Prostate gland (tissue), 2 donors: Measurements from ENCODE around the gene C16orf96. TPM values are rescaled to one million over a fixed set of nuclear protein-coding genes. Genes with fewer than 3 reads are reported as not detected.

Experiments
- DNase-seq: peaks from one replicate; pipeline ENCODE4 v3.0.0-alpha.2; 2019; ENCODE audit warnings: low spot score
- H3K27ac ChIP-seq, 2 donors: fragments of 200-600 bp; sonication (generic); 2 replicates each; pipeline ENCODE4 v1.5.1; 2017 to 2019
- H3K27me3 ChIP-seq: fragments of 200-600 bp; sonication (generic); replicated peaks from 2 replicates; pipeline ENCODE4 v1.5.1; 2019; ENCODE audit not compliant: insufficient read depth
- H3K36me3 ChIP-seq, 2 donors: fragments of 200-600 bp; sonication (generic); 1 replicate in 1 of 2; 2 replicates in 1 of 2; pipeline versions ENCODE4 v1.5.1 to v1.8.1; 2017 to 2019
- H3K4me1 ChIP-seq: fragments of 200-600 bp; sonication (generic); replicated peaks from 2 replicates; pipeline ENCODE4 v1.5.1; 2019
- H3K4me3 ChIP-seq, 2 donors: fragments of 200-600 bp; sonication (generic); 2 replicates each; pipeline ENCODE4 v1.5.1; 2017 to 2019
- H3K9me3 ChIP-seq: fragments of 200-600 bp; sonication (generic); 2 replicates; pipeline ENCODE4 v1.5.1; 2017
- POLR2A ChIP-seq: fragments of 450-650 bp; IDR thresholded peaks from one replicate; pipeline ENCODE4 v1.6.1; 2016; ENCODE audit warnings: antibody characterized with exemption, mild to moderate bottlenecking
- POLR2AphosphoS5 ChIP-seq: sonication (generic); formaldehyde crosslinking; IDR thresholded peaks from one replicate; pipeline ENCODE4 v1.6.1; 2017; ENCODE audit warnings: antibody characterized with exemption
- WGBS: methylation state at CpG from one replicate; pipeline ENCODE4 v1.1.5; 2018; 5-methylcytosine and 5-hydroxymethylcytosine counted together
- intact Hi-C: fragments of 100-400 bp; cut with DNase I; formaldehyde crosslinking; loops from one replicate; pipeline ENCODE4 v1.14.2; 2022
- total RNA-seq, 2 donors: library from RNA; depleted of rRNA; stranded (reverse); fragments of >200 nt; gene quantifications; one replicate each; pipeline ENCODE4 v1.1.0, GENCODE V29; 2016
- TF ChIP-seq, protein P1 (sequence below), 4 experiments: fragments of 200-600 bp in 2 of 4; fragments of 450-650 bp in 2 of 4; sonication (generic) in 2 of 4; IDR thresholded peaks; 1 replicate in 3 of 4; 2 replicates in 1 of 4; pipeline ENCODE4 v1.5.1; 2016 to 2019; ENCODE audit warnings: antibody characterized with exemption in 4 of 4, mild to moderate bottlenecking in 2 of 4, moderate library complexity in 2 of 4

C16orf96 gene
- total RNA-seq, 2 donors from 2014 or later = 0.27 to 3.8 TPM

DNA sequence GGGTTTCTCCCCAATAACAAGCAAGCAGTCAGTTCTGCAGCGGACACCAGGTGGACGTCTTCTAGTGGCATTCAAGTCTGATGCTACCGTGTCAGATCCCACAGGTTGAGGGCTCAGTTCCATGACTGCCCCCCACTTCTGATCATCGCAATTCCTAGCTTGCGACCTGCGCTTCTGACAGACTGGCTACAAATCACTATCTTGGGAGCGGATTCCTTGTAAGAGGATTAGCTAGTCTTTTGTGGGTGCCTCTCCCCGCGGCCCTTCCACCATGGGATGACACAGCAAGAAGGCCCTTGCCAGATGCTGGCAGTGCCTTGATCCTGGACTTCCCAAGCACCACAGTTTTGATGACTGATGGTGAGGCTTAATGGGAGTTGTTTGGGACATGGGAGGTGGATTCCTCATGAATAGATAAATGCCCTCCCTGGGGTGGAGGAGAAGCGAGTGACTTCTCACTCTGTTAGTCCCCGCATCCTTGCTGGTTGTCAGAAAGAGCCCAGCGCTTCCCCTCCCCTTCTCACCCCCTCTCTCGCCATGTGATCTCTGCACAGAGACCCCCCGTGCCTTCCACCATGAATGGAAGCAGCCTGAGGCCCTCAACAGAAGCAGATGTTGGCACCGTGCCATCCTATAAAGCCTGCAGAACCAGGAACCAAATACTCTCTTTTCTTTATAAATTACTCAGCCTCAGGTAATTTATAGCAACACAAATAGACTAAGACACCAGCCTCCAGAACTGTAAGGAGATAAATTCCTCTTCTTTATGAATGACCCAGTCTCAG, 36.7 kb upstream of the C16orf96 start:
- Histone ChIP-seq H3K27ac (no peak overlapping the region), H3K4me1 (no peaks in the 10 kb centered on the region), H3K9me3 (no peaks in the 10 kb centered on the region), H3K36me3 (no peaks in the 10 kb centered on the region), H3K4me3 (no peak overlapping the region), H3K27me3 (no peaks in the 10 kb centered on the region)
- intact Hi-C loops = no loop called here
- TF ChIP-seq POLR2AphosphoS5 = no peak
- TF ChIP-seq POLR2A = no peak
- TF ChIP-seq, protein P1, sequence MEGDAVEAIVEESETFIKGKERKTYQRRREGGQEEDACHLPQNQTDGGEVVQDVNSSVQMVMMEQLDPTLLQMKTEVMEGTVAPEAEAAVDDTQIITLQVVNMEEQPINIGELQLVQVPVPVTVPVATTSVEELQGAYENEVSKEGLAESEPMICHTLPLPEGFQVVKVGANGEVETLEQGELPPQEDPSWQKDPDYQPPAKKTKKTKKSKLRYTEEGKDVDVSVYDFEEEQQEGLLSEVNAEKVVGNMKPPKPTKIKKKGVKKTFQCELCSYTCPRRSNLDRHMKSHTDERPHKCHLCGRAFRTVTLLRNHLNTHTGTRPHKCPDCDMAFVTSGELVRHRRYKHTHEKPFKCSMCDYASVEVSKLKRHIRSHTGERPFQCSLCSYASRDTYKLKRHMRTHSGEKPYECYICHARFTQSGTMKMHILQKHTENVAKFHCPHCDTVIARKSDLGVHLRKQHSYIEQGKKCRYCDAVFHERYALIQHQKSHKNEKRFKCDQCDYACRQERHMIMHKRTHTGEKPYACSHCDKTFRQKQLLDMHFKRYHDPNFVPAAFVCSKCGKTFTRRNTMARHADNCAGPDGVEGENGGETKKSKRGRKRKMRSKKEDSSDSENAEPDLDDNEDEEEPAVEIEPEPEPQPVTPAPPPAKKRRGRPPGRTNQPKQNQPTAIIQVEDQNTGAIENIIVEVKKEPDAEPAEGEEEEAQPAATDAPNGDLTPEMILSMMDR (IDR thresholded peaks at IDR 0.05) = no peak
- WGBS = 72% methylated on average over 15 of the region's 15 CpGs
- DNase-seq = no peak

DNA sequence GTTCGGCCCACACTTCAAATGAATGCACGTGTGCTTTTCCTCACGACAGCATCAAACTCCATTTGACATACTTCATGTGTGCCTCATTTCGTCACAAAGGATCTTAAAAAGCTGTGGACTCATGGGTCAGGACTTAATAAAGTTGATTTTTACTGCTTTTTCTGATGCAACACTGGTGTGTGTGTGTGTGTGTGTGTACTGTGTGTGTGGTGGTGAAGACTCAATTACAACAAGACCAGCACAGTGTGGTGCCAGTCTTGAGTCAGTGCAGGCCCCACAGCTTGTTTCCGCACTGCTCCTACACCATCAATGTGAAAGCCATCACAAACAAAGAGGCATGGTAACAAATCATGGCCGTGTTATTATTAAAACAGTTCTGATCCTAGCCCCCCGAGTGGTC, 35.2 kb upstream of the C16orf96 start:
- no peak for DNase-seq
- Histone ChIP-seq H3K27me3 (no peaks in the 10 kb centered on the region), H3K9me3 (no peaks in the 10 kb centered on the region), H3K27ac (no peak overlapping the region), H3K36me3 (no peaks in the 10 kb centered on the region), H3K4me3 (no peak overlapping the region), H3K4me1 (no peaks in the 10 kb centered on the region)
- TF ChIP-seq, protein P1 (IDR thresholded peaks at IDR 0.05) = no peak
- no peak for TF ChIP-seq POLR2AphosphoS5
- TF ChIP-seq POLR2A = no peak
- WGBS = 78% methylated on average over 7 of the region's 7 CpGs
- intact Hi-C loops = no loop called here

DNA sequence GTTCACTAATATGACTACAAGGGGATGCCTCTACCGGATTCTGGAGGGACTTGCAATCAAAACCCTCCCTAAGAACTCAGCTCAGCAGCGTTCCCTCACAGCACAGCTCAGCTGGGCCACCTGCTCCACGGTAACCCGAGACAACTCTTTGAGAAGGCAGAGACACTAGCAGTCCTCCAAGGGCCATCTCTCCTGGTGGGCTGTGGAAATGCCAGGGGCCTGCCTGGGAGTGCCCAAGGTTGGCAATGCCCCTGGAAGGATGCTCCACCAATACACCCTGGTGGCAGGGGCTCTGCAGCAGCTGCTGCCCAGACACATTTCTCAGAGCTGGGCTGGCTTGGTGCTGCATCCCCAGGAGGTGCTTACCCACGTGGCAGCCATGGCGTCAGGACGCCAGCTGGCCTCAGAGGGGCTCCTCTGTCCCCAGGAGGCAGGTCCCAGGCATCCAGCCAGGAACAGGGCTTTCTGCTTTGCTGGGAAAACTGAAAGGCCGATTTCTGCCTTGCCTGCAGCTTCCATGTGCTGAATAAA, 34.0 kb upstream of the C16orf96 start:
- no peak for DNase-seq
- TF ChIP-seq POLR2A (no peak), POLR2AphosphoS5 (no peak)
- TF ChIP-seq, protein P1 (IDR thresholded peaks at IDR 0.05) = no peak
- Histone ChIP-seq H3K27ac (peak overlapping the region in 1 of 2 donors; percentile 10), H3K4me3 (no peak overlapping the region), H3K27me3 (no peaks in the 10 kb centered on the region), H3K4me1 (no peaks in the 10 kb centered on the region), H3K36me3 (no peaks in the 10 kb centered on the region), H3K9me3 (no peaks in the 10 kb centered on the region)
- intact Hi-C loops = no loop called here
- WGBS = 41% methylated on average over 8 of the region's 8 CpGs

DNA sequence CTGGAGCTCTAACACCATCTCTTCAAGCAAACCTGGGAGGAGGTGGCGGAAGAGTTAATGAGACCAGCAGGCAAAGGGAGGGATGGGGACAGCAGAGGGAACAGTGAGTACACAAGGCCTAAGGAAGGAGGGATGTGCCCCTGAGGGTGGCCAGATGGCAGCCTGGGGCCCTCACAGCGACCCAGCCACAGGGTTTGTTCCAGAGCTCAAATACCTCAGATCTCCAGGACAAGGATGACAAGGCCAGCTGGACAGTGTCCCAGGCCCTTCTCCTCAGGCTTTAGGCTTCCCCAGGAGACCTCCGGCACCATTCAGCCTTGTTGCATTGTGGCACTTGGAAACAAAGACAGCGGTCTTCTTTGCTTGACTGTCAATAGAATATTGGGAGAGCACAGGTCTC, 32.5 kb upstream of the C16orf96 start:
- DNase-seq = no peak
- no peaks in the 10 kb centered on the region for H3K4me1 ChIP-seq
- intact Hi-C loops = no loop called here
- no peak overlapping the region for H3K4me3 ChIP-seq
- no peaks in the 10 kb centered on the region for H3K36me3 ChIP-seq
- H3K27me3 ChIP-seq = no peaks in the 10 kb centered on the region
- TF ChIP-seq, protein P1 (IDR thresholded peaks at IDR 0.05) = no peak
- no peak for TF ChIP-seq POLR2A
- no peak for TF ChIP-seq POLR2AphosphoS5
- 93% methylated on average over 4 of the region's 4 CpGs for WGBS
- no peak overlapping the region for H3K27ac ChIP-seq
- no peaks in the 10 kb centered on the region for H3K9me3 ChIP-seq

DNA sequence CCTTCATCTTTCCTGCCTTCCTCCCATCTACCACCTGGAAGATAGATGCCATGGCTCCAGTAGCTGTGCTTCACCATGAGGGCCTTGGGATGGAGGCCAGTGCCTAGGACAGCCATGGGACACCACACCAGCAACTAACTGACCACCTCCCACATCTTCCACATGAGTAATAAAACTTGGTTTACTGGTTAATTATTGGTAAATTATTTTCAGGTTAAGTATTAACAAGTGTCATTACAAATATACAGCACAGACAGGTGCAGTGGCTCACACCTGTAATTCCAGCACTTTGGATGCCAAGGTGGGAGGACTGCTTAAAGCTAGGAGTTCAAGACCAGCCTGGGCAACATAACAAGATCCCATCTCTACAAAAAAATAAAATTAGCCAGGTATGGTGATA, 31.6 kb upstream of the C16orf96 start:
- Histone ChIP-seq H3K9me3 (no peaks in the 10 kb centered on the region), H3K27ac (no peak overlapping the region), H3K4me1 (no peaks in the 10 kb centered on the region), H3K4me3 (no peak overlapping the region), H3K36me3 (no peaks in the 10 kb centered on the region), H3K27me3 (no peaks in the 10 kb centered on the region)
- no peak for TF ChIP-seq POLR2A
- TF ChIP-seq, protein P1 (IDR thresholded peaks at IDR 0.05) = no peak
- TF ChIP-seq POLR2AphosphoS5 = no peak
- DNase-seq = no peak
- intact Hi-C loops = no loop called here
